HG02970 (cell line): ENCODE measurements around the gene EMILIN3.
"Not testable (repeated sequence)": the region's sequence is repeated elsewhere in the genome, so short reads cannot be mapped to it uniquely, and the experiment has no call there.

Experiments used
- ATAC-seq: cut with Tn5 transposase; IDR thresholded peaks from one replicate; pipeline ENCODE4 v1.9.1; 2021; ENCODE audit warnings: mild to moderate bottlenecking, moderate library complexity, moderate number of reproducible peaks; ENCODE audit not compliant: unreplicated experiment, low FRiP score

The EMILIN3 gene

DNA sequence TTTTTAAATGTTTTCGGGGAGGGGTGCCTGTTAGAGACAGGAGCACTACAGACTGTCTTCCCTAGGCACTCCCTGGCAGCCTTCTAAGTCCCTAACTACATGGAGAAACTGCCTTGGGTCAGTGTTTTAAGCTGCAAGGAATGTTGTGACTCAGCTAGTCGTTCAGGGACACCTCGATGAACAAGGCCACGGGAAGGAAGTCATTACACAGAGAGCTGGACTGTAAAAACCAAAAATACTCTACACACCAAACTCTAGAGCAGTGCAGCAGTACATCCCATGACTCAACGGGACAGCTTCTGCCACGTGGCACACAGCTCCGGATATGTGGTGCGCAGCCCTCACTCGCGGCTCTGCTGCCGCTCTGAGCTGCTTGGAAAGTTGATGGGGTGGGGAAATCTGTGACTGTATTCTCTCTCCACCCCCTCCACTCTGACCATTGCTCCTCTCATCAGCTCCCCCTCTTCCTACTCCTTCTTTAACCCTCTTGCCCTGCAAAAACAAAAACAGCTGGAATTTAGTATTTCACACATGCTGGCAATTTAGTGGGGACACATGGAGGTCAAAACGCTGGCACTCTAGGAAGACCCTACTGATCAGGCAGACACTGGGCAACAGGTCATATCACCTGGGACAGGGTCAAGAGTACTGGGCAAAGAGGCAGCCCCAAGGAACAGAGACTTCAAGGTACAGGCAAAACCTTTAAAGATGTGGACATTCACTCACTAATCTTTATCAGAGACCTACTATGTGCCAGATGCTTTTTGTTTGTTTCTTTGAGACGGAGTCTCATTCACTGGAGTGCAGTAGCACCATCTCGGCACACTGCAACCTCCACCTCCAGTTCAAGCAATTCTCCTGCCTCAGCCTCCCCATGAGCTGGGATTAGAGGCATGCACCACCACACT lies 36.9 kb downstream of the EMILIN3 start:
- no peak for ATAC-seq

DNA sequence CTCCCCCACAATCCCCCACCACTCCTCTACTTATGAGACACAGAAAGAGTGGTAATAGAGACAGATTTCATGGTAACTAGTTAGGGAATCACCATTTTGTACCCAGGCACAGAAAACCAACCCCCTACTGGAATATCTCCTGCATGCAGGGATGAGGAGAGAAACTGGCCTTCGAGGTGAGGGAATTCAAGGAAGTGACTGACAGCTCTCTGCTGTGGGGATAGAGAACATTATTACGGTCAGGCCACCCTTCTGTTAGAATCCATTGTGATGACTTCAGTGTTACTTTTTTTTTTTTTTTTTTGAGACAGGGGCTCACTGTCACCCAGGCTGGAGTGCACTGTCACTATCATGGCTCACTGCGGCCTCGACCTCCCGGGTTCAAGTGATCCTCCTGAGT lies 39.4 kb downstream of the EMILIN3 start:
- no peak for ATAC-seq

DNA sequence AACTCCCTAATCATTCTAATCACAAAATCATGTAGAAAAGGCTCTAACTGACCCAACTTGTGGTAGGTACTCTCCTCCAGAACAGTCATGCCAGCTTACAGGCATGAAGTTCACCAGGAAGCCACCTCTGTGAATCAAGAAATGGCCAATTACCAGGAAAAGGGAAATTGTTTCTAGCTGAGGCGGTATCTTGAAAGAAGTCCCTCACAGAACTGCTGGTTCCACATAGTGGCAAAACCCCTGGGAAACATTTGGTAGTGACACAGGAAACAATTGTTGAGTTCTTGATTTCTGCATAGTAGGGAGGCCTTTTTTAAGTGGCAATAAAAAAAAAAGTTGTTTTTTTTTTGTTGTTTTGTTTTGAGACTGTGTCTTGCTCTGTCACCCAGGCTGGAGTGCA lies 45.6 kb downstream of the EMILIN3 start:
- ATAC-seq = no peak

DNA sequence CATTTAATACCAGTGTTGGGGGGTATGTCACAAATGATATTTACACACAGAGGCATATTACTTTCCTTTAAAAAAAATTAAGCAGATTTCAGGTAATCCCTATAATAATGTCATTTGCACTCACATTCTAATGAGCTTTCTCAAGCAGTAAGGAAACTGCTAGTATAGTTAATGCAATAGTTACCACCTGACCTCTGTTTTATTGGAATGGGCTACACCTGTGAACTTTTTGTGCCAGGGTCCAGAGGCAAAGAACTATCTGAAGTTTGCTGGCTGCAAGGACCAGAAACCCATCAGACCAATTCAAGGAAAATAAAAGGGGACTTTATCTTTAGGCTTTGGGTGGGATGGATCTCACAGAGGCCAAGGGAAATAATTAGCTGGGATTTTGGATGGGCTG lies 46.2 kb downstream of the EMILIN3 start:
- no peak for ATAC-seq

DNA sequence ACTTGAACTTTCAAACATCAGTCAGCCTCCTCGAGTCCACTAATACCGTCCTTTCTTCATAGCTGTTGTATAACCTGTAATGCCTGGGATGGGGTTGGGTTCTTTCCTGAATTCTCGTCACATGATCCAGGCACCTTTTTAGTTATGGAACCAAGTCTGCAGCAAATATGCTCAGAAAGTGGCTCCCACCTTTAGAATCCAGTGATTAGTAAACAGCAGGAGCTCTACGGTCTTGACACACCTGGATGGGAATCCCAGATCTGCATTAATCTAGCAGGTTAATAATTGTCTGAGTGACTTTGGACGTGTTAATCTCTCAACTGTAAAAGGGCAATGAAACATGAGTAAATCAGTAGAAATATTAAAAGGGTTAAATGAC lies 48.4 kb downstream of the EMILIN3 start:
- no peak for ATAC-seq

DNA sequence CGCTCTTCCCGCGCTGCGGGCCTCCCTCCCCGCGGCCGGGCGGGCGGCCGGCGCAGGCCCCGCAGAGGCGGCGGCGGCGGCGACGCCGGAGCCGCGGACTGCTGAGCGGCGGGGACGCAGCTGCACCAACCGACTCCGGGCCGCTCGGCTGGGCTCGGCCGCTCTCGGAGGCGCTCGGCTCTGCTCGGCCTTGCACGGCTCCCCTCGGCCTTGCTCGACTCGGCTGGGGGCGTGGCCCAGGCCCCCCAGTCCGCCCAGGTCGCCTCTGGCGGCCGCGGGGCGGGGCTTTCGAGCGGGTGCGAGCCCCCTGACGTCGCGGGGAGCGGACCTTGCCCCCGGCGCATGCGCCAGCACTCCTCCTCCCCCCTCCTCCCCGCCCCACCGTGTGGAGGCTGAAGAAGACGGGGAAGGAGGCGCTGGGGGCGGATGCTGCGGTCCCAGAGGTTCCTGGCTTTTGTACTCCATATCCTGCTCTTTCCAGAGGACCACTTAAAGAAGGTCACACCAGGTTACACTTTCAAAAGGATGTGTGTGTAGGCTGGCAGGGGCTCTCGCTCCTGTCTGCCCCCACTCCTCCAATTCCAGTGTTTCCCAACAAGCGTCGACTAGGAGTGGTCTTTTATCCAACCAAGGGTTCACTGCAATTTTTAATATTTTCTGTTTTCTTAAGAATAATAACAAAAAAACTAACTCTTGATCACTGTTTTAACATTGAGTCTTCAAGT lies 48.9 kb downstream of the EMILIN3 start, which contains the start of gene ZHX3:
Gene ZHX3 (minus strand): TSS at position 186 of the 725 bp plus-strand sequence. CDS start 112,815 bp downstream, outside the sequence.
- peak; percentile 94 for ATAC-seq

DNA sequence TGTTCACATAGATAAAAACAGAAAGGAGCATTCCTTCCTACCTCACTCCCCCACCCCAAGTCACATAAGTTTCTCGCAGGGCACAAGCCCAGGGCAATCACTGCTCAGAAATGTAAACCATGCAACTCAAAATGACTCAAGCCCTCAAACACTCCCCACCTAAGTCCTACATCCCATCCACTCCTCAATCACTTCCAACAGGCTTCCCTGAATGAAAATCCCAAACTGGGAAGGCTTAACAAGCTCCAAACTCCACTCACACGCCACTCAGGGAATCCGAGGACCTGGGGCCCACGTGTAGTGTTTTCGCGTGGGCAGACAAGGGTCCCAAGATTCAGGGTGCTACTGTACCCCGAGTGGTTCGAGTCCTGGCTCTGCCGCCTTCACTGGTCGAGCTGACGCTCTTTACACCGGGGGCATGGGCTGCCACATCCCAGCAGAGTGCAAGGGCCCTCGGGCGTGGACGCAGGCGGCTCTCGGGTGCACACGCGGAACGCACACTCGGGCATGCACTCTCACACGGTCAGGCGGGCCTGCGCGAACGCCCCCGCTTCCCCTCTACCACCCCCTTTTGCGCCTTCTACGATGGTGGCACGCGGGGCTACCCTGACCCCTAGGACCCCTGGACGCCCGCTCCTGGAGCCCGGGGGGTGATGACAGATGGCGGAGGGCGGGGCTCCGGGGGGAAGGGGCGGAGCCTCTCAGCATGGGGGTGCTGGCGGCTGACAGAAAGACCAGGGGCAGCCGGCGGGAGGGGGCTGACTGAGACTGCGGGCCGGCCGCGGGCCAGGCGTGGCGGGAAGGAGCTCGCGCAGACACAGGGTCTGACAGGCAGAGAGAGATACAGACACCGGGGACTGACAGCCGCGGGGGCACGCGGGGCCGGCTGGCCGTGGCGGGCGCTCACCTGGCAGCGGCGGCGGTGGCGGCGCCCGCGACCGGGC lies 49.7 kb downstream of the EMILIN3 start:
- ATAC-seq = peak; percentile 54

DNA sequence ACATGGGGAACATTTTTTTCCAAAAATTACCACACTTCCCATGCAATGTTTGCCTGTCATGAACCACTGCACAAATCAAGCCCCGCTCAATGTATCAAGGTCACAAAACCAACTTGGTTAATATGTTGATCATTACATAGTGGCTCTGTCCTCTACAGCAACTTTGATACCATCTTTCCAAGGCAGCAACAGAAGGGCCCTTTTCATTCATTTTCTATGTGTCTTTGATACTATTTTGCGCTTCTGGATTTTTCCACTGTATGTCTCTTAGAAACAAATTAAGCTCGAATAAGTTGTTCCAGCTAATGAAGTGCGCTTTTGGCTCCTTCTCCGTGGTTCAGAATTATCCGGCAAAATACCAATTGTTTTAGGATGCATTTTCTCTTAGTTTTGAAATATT lies 50.6 kb downstream of the EMILIN3 start:
- ATAC-seq = no peak

DNA sequence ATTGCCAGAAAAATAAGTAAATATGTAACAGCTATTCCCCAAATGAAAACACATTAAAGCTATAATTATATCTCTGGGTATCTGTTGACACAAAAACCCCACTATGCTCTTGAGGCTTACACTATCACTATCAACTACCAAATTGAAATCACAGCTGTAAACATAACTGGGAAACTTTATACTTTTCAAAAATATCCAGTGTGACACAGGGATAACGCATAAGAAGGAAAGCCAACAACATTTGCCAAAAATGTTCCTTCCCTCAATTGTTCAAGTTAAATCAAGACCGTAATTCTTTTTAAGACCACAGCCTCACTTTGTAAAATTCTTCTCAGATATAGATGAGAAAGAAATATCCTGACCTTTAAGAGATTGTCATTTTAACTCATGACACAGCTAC lies 52.2 kb downstream of the EMILIN3 start:
- no peak for ATAC-seq

DNA sequence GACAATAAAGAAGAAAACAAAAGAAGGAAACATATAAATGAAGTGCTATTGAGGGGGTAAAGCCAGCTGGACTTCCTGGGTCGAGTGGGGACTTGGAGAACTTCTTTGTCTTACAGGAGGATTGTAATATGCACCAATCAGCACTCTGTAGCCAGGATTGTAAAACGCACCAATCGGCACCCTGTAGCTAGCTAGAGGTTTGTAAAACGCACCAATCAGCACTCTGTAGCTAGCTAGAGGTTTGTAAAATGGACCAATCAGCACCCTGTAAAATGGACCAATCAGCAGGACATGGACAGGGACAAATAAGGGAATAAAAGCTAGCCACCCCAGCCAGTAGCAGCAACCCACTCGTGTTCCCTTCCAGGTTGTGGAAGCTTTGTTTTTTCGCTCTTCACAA lies 54.6 kb downstream of the EMILIN3 start:
- not testable (repeated sequence) for ATAC-seq
